22Rv1 (cell line): Measurements from ENCODE around the gene DOCK10.

Experiments used
- H3K27ac ChIP-seq: fragments of 450-650 bp; 2 replicates; pipeline ENCODE4 v1.5.1; 2017
- ZFX ChIP-seq: fragments of 450-650 bp; IDR thresholded peaks from 2 replicates; pipeline ENCODE4 v1.6.1; 2017; ENCODE audit warnings: antibody characterized with exemption, borderline replicate concordance
- TF ChIP-seq, protein P1 (sequence below): fragments of 450-650 bp; IDR thresholded peaks from 2 replicates; pipeline ENCODE4 v1.5.1; 2017; ENCODE audit warnings: mild to moderate bottlenecking

DOCK10 gene

DNA sequence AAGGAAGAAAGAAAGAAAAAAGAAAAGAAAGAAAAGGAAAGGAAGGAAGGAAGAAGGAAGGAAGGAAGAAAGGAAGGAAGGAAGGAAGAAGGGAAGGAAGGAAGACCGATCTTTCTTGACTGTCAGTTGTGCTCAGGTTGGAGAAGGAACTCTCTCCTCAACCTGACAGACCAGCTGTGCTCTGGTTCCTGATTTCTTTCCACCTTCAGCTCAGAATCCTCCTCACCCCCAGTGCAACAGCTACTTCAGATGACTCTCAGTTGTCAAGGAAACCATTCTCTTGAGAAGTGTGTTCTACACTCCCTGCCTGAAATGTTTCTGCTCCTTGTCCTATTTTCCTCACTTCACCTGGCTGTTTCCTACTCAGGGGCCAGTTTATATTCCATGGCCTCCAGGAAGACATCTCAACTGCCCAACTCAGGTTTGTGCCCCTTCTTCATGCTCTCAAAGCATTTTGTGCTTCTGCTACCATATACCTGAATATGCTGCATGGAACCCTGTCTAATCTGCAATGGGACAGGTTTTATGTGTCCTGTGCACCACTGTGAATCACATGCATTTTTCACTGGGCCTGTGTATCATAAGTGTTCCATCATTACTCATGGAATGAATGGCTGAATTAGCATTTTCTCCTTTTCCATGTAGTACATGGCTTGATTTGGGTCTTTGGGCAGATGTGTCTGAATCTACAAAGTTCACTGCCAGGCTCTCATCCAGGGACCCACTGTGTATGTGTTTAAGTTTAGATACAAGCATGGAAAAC is 32.8 kb upstream of the DOCK10 start:
- no peak overlapping the region for H3K27ac ChIP-seq
- TF ChIP-seq ZFX, result no peak
- TF ChIP-seq, protein P1, sequence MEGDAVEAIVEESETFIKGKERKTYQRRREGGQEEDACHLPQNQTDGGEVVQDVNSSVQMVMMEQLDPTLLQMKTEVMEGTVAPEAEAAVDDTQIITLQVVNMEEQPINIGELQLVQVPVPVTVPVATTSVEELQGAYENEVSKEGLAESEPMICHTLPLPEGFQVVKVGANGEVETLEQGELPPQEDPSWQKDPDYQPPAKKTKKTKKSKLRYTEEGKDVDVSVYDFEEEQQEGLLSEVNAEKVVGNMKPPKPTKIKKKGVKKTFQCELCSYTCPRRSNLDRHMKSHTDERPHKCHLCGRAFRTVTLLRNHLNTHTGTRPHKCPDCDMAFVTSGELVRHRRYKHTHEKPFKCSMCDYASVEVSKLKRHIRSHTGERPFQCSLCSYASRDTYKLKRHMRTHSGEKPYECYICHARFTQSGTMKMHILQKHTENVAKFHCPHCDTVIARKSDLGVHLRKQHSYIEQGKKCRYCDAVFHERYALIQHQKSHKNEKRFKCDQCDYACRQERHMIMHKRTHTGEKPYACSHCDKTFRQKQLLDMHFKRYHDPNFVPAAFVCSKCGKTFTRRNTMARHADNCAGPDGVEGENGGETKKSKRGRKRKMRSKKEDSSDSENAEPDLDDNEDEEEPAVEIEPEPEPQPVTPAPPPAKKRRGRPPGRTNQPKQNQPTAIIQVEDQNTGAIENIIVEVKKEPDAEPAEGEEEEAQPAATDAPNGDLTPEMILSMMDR, result no peak

DNA sequence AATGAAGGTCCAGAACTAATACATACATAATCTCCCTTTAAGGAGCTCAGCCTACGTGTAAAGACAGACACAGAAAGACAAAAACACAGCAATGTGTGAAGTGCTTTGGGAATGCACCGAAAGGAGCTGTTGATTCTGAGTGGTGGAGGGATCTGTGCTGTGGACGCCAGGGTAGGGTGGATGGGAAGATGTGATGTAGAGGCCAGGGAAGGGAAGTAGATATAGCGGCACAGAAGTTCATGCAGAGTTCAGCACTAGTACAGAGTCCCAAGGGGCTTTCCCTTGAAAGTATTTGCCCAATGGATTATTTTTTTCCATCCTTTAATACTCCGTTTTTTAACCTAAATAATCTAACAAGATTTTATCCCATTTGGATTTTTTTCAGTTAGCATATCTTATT is 32.1 kb upstream of the DOCK10 start:
- TF ChIP-seq ZFX, result no peak
- TF ChIP-seq, protein P1, result no peak
- H3K27ac ChIP-seq, result no peak overlapping the region

DNA sequence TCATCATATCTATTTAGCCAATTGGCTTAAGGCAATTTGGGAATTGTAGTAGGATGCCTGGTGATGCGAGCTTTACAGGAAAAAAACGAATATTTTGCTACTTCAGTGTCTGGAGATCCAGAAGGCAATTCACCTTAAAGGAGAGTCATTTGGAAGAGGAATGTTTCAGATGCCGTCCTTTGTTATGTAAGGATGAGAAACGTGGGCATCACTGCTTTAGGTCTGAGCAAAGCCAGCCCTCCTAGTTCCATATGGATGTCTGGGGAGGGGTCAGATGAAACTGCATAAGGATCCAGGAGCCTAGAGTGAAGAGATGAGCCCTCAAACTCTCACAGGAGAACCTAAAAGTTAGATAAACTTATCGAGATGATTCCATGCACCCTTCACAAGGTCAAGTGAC is 30.9 kb upstream of the DOCK10 start:
- no peak for TF ChIP-seq ZFX
- TF ChIP-seq, protein P1, result no peak

DNA sequence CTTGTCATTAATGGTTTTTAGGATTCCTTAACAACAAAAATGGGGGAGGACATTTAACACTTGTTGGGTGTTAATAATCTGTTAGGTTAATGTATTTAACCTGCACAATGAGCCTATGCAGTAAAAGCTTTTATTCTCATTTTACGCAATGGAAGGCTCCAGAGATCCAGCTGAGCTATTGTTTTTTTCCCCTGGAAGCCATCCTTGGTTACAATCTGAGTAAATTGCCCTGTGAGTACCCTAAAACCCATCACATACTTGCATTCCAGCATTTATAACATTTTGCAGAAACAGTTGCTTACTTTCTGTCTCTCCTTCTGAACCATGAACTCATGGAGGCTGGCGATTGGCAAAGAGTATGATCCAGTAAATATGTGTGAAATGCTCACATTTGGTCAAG is 30.2 kb upstream of the DOCK10 start:
- no peak overlapping the region for H3K27ac ChIP-seq

More for the DNA sequence above, 30.9 kb upstream of the DOCK10 start:
- no peak overlapping the region for H3K27ac ChIP-seq

DNA sequence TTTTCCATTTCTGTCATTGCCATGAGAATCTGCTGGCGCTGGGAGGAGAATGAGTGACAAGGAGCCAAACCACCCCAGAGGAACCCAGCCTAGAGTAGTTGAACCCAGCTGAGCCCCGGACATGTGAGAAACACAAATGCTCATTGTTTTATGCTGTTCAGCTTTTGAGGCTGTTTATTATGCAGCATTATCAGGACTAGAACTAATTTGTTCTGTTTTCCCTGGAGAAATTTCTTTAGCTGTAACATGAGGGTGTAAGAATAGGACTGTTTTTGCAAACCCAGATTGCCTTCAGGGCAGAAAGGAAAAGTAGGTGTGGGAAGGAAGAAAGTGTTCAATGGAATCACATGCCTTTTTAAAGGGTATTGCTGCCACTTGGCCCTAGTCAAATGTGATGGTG is 28.5 kb upstream of the DOCK10 start:
- no peak overlapping the region for H3K27ac ChIP-seq
- TF ChIP-seq, protein P1, result no peak
- TF ChIP-seq ZFX, result no peak

More for the DNA sequence above, 30.2 kb upstream of the DOCK10 start:
- TF ChIP-seq, protein P1, result no peak
- no peak for TF ChIP-seq ZFX

DNA sequence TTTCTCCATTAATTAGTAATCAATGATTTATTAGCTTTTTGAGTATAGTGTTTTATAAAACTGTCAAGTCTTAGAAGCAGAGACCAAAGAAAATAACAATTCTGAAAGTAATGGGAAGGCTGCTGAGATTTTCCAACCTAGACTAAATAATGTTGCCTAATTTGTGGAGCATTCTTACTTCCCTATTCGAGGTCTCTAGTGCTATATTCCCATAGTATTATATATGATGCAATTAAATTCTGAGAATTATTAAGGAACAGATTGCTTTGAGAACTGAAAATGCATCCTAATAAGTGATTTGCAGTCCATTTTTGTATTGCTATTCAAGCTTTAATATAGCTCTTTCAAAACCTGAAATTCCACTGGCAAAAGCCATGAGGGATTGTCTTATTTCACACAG is 27.7 kb upstream of the DOCK10 start:
- no peak for TF ChIP-seq ZFX
- TF ChIP-seq, protein P1, result no peak
- no peak overlapping the region for H3K27ac ChIP-seq

DNA sequence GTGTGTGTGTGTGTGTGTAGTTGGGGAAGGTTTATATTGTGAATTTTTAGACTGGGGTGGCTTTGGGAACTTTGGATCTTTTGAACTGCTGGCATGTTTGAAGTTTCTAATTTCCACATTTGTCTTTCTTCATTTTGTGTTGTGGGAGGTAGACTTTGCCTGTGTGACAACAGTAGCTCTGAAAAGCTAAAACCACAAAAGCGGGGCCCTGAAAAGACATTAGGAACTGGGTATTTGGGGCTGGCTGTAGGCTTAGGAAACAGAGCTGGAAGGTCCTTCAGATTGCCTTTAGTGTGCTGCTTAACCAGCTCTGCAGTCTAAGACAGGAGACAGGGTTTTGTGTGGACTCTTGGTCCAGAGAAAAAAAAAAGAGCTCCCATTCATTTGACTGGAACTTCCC is 27.2 kb upstream of the DOCK10 start:
- TF ChIP-seq ZFX, result no peak
- TF ChIP-seq, protein P1, result no peak

More for the DNA sequence above, 27.2 kb upstream of the DOCK10 start:
- no peak overlapping the region for H3K27ac ChIP-seq
